H1 (cell line): ENCODE results near the gene PDE9A. TPM values are rescaled to one million over a fixed set of nuclear protein-coding genes. Genes with fewer than 3 reads are reported as not detected.

ENCODE experiments used
- CTCF ChIA-PET: fragments of 300-600 bp; sonication (Branson Sonifier 250); formaldehyde crosslinking; loops from one replicate; lab custom pipeline; 2021; ENCODE audit not compliant: partially characterized antibody; lab: Charles Lee
- POLR2A ChIA-PET: fragments of 300-600 bp; sonication (Branson Sonifier 250); formaldehyde crosslinking; loops from one replicate; lab custom pipeline; 2021; ENCODE audit warnings: inconsistent platforms; ENCODE audit not compliant: partially characterized antibody; lab: Charles Lee
- DNase-seq, 2 experiments: peaks; one replicate each; pipeline versions ENCODE4 v3.0.0 to v3.0.0-alpha.2; 2010 to 2022; ENCODE audit warnings: low spot score in 2 of 2, low read depth in 1 of 2, mixed read lengths in 1 of 2
- FAIRE-seq: peaks from 2 replicates; lab custom pipeline; 2011; peaks lifted over from hg19 to GRCh38; lab: Jason Lieb, UNC
- H2AFZ ChIP-seq: 2 replicates; pipeline ENCODE4 v1.8.1; 2012; ENCODE audit warnings: low read length, inconsistent platforms
- H2AK5ac ChIP-seq: 2 replicates; pipeline ENCODE4 v1.6.1; 2013; ENCODE audit warnings: low read depth, low read length
- H2BK120ac ChIP-seq: replicated peaks from 2 replicates; pipeline ENCODE3; 2013; ENCODE audit warnings: low read depth, low read length, inconsistent platforms
- H2BK12ac ChIP-seq: 2 replicates; pipeline ENCODE4 v1.6.1; 2013; ENCODE audit warnings: low read depth, low read length
- H2BK15ac ChIP-seq: 2 replicates; pipeline ENCODE4 v1.6.1; 2013; ENCODE audit warnings: low read length
- H2BK20ac ChIP-seq: 2 replicates; pipeline ENCODE4 v1.6.1; 2013; ENCODE audit warnings: low read length
- H2BK5ac ChIP-seq: 2 replicates; pipeline ENCODE4 v1.6.1; 2013; ENCODE audit warnings: low read depth, low read length
- H3K14ac ChIP-seq: 2 replicates; pipeline ENCODE4 v1.6.1; 2013; ENCODE audit warnings: inconsistent platforms; ENCODE audit not compliant: insufficient read length
- H3K18ac ChIP-seq: 2 replicates; pipeline ENCODE4 v1.6.1; 2013; ENCODE audit warnings: low read length; ENCODE audit errors: extremely low read depth
- H3K23ac ChIP-seq: 2 replicates; pipeline ENCODE4 v1.6.1; 2013; ENCODE audit warnings: inconsistent platforms; ENCODE audit not compliant: insufficient read length
- H3K23me2 ChIP-seq: 2 replicates; pipeline ENCODE4 v1.6.1; 2013; ENCODE audit warnings: low read depth, low read length
- H3K27ac ChIP-seq: 2 replicates; pipeline ENCODE4 v1.6.1; 2011; ENCODE audit warnings: low read depth, low read length, inconsistent platforms
- H3K27me3 ChIP-seq, 4 experiments: replicated peaks in 1 of 4; 1 replicate in 1 of 4; 2 replicates in 3 of 4; pipeline versions ENCODE4 v1.6.1 to v1.8.1; 2011 to 2013; ENCODE audit warnings: low read length in 3 of 4, mild to moderate bottlenecking in 3 of 4, inconsistent platforms in 2 of 4, mixed read lengths in 2 of 4, moderate library complexity in 1 of 4; ENCODE audit not compliant: control insufficient read depth in 3 of 4, insufficient read depth in 3 of 4; ENCODE audit errors: extremely low read depth in 1 of 4
- H3K36me3 ChIP-seq, 4 experiments: 2 replicates each; pipeline versions ENCODE4 v1.6.1 to v1.8.1; 2011 to 2013; ENCODE audit warnings: mild to moderate bottlenecking in 4 of 4, low read length in 3 of 4, moderate library complexity in 2 of 4, control low read depth in 1 of 4, inconsistent platforms in 1 of 4; ENCODE audit not compliant: insufficient read depth in 4 of 4, control insufficient read depth in 2 of 4
- H3K4ac ChIP-seq: replicated peaks from 2 replicates; pipeline ENCODE3; 2013; ENCODE audit warnings: low read length, low read depth, mixed read lengths, inconsistent platforms; ENCODE audit not compliant: insufficient read length
- H3K4me1 ChIP-seq, 4 experiments: replicated peaks in 1 of 4; 1 replicate in 1 of 4; 2 replicates in 3 of 4; pipeline versions ENCODE4 v1.6.1 to v1.8.1; 2011 to 2013; ENCODE audit warnings: low read length in 3 of 4, inconsistent platforms in 2 of 4, mixed read lengths in 1 of 4; ENCODE audit not compliant: insufficient read depth in 4 of 4, control insufficient read depth in 3 of 4
- H3K4me2 ChIP-seq, 2 experiments: 2 replicates each; pipeline versions ENCODE4 v1.6.1 to v1.8.1; 2011 to 2013; ENCODE audit warnings: low read depth in 2 of 2, low read length in 2 of 2, control low read depth in 1 of 2, inconsistent platforms in 1 of 2, mild to moderate bottlenecking in 1 of 2; ENCODE audit not compliant: insufficient read depth in 1 of 2
- H3K4me3 ChIP-seq, 4 experiments: fragments of 200-600, 300-600 bp in 1 of 4; sonication (generic), shearing (Covaris generic), sonication (Bioruptor Twin) in 1 of 4; 2 replicates each; pipeline versions ENCODE4 v1.5.1 to v1.8.1; 2011 to 2016; ENCODE audit warnings: low read length in 4 of 4, low read depth in 3 of 4, control low read depth in 2 of 4, inconsistent platforms in 2 of 4, mild to moderate bottlenecking in 2 of 4, mixed read lengths in 1 of 4, moderate library complexity in 1 of 4; ENCODE audit not compliant: insufficient read depth in 2 of 4; ENCODE audit errors: extremely low read depth in 1 of 4
- H3K56ac ChIP-seq: replicated peaks from 2 replicates; pipeline ENCODE3; 2013; ENCODE audit warnings: low read depth, mild to moderate bottlenecking, mixed read lengths, low read length, inconsistent platforms; ENCODE audit not compliant: insufficient read length
- H3K79me1 ChIP-seq: 2 replicates; pipeline ENCODE4 v1.6.1; 2013; ENCODE audit warnings: low read depth, low read length, control low read depth
- H3K79me2 ChIP-seq, 2 experiments: 2 replicates each; pipeline versions ENCODE4 v1.6.1 to v1.8.1; 2012 to 2013; ENCODE audit warnings: low read length in 2 of 2, mild to moderate bottlenecking in 2 of 2, inconsistent platforms in 1 of 2; ENCODE audit not compliant: insufficient read depth in 2 of 2, control insufficient read depth in 1 of 2
- H3K9ac ChIP-seq, 4 experiments: replicated peaks in 1 of 4; 1 replicate in 1 of 4; 2 replicates in 3 of 4; pipeline versions ENCODE4 v1.6.1 to v1.8.1; 2011 to 2013; ENCODE audit warnings: low read depth in 3 of 4, low read length in 3 of 4, control low read depth in 2 of 4, mild to moderate bottlenecking in 2 of 4, moderate library complexity in 2 of 4, inconsistent platforms in 1 of 4; ENCODE audit errors: extremely low read depth in 1 of 4
- H3K9me3 ChIP-seq, 2 experiments: 2 replicates each; pipeline versions ENCODE4 v1.6.1 to v1.8.1; 2012 to 2013; ENCODE audit warnings: mild to moderate bottlenecking in 2 of 2, moderate library complexity in 2 of 2, control low read depth in 1 of 2, inconsistent platforms in 1 of 2, low read depth in 1 of 2, low read length in 1 of 2, mixed read lengths in 1 of 2; ENCODE audit not compliant: insufficient read depth in 2 of 2
- H4K20me1 ChIP-seq, 2 experiments: replicated peaks in 1 of 2; 2 replicates each; pipeline versions ENCODE3 to v1.8.1; 2011 to 2013; ENCODE audit warnings: inconsistent platforms in 2 of 2, low read length in 2 of 2, mild to moderate bottlenecking in 1 of 2; ENCODE audit not compliant: insufficient read depth in 2 of 2, control insufficient read depth in 1 of 2
- H4K5ac ChIP-seq: 2 replicates; pipeline ENCODE4 v1.6.1; 2013; ENCODE audit warnings: low read length, low read depth, mixed read lengths, inconsistent platforms; ENCODE audit not compliant: insufficient read length
- H4K8ac ChIP-seq: 2 replicates; pipeline ENCODE4 v1.8.0; 2013; ENCODE audit warnings: mild to moderate bottlenecking, moderate library complexity, low read length, inconsistent platforms; ENCODE audit not compliant: insufficient read depth; ENCODE audit errors: extremely low read depth
- H4K91ac ChIP-seq: replicated peaks from 2 replicates; pipeline ENCODE3; 2013; ENCODE audit warnings: low read length, mixed read lengths, inconsistent platforms; ENCODE audit not compliant: insufficient read length
- BCL11A ChIP-seq, 2 experiments: IDR thresholded peaks; one replicate each; pipeline ENCODE4 v1.6.1; 2011; ENCODE audit warnings: low read depth in 2 of 2, low read length in 2 of 2, mild to moderate bottlenecking in 2 of 2
- GABPA ChIP-seq: IDR thresholded peaks from 2 replicates; pipeline ENCODE4 v1.6.1; 2011; ENCODE audit warnings: mild to moderate bottlenecking, low read length, moderate library complexity, borderline replicate concordance; ENCODE audit not compliant: insufficient read depth
- KDM5A ChIP-seq: fragments of 200-600 bp; IDR thresholded peaks from 2 replicates; pipeline ENCODE4 v1.7.1; 2012; ENCODE audit warnings: mild to moderate bottlenecking, low read length, inconsistent platforms, mixed read lengths
- RAD21 ChIP-seq, 2 experiments: IDR thresholded peaks in 1 of 2; conservative IDR thresholded peaks in 1 of 2; 2 replicates each; pipeline ENCODE4 v1.6.1; 2011; ENCODE audit warnings: low read depth in 2 of 2, low read length in 2 of 2, improper control_type of control experiment in 1 of 2, inconsistent platforms in 1 of 2, mild to moderate bottlenecking in 1 of 2, moderate library complexity in 1 of 2
- RXRA ChIP-seq: IDR thresholded peaks from 2 replicates; pipeline ENCODE4 v1.6.1; 2011; ENCODE audit warnings: low read depth, mild to moderate bottlenecking, low read length, moderate library complexity; ENCODE audit not compliant: insufficient read depth
- SP2 ChIP-seq: IDR thresholded peaks from 2 replicates; pipeline ENCODE4 v1.6.1; 2012; ENCODE audit warnings: mild to moderate bottlenecking, low read length, inconsistent platforms
- TCF12 ChIP-seq: IDR thresholded peaks from 2 replicates; pipeline ENCODE4 v1.6.1; 2011; ENCODE audit warnings: low read depth, mild to moderate bottlenecking, low read length
- WGBS, 2 experiments: shearing (Covaris generic) in 1 of 2; methylation state at CpG; one replicate each; pipeline versions ENCODE4 v1.1.6 to v1.1.7; 2013 to 2015; ENCODE audit warnings: low lambda C conversion rate in 2 of 2, mixed read lengths in 2 of 2, inconsistent platforms in 1 of 2, low coverage in 1 of 2, missing lambda C conversion rate in 1 of 2; ENCODE audit not compliant: insufficient replicate concordance in 2 of 2, insufficient coverage in 1 of 2, insufficient read length in 1 of 2; ENCODE audit errors: extremely low coverage in 1 of 2, missing lambda C conversion rate in 1 of 2; 5-methylcytosine and 5-hydroxymethylcytosine counted together
- polyA plus RNA-seq, 7 experiments: library from polyadenylated mRNA; depleted of rRNA in 3 of 7; stranded (reverse) in 5 of 7; unstranded in 2 of 7; fragments of >200 nt in 5 of 7; fragments of 200-250 nt in 2 of 7; gene quantifications; 1 replicate in 5 of 7; 2 replicates in 1 of 7; 4 replicates in 1 of 7; pipeline versions ENCODE4 v1.2.1 to v1.2.3, GENCODE V29; 2011 to 2013; ENCODE audit warnings: missing spikeins in 2 of 7, mixed read lengths in 2 of 7
- total RNA-seq: library from RNA; stranded (reverse); fragmentation: NEBNext Ultra II Directional; extraction: Animal tissue kit (Norgen Biotek cat#: 25700); gene quantifications from 2 replicates; pipeline ENCODE4 v1.2.1, GENCODE V29; 2021

The PDE9A gene
- total and polyA plus RNA-seq, 2 of the 8 experiments (the other 6 are each of a cell fraction or from before 2014, with no cell fraction given), result 39.2 to 45.9 TPM

DNA sequence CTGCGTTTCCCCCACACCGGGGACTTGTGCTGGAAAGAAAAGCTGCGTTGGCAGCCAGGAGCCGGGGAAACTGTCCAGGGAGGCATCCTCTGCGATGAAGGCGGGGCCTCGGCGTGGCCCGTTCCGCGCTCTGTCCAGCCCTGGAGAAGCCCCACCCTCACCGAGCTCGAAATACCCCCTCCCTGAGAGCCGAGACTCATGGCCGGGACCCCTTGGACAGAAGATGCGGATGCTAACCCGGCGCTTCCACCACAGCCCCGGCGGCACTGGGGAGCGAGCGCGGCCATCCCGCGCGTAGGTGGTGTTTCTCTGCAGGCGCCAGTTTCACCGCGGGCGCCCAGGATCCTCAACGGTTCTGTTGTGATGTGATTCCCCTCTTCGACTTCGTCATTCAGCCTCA lies 31.6 kb downstream of the PDE9A start:
- Histone ChIP-seq H3K23ac (no peak overlapping the region), H3K27me3 (no peaks in the 10 kb centered on the region), H2BK20ac (no peak overlapping the region), H3K4me3 (no peak overlapping the region), H4K5ac (no peak overlapping the region), H2BK12ac (no peak overlapping the region), H2AFZ (no peak overlapping the region), H3K14ac (no peak overlapping the region), H3K4ac (no peak overlapping the region), H3K9me3 (no peaks in the 10 kb centered on the region), H3K79me2 (no peaks in the 10 kb centered on the region), H2BK5ac (no peak overlapping the region), H3K4me2 (no peak overlapping the region), H4K8ac (no peak overlapping the region), H3K56ac (no peak overlapping the region), H3K36me3 (peaks cover 3 to 21% (median 11%) of the 10 kb centered on the region in 4 experiments; a peak in 7 of 8 replicates), H4K20me1 (peaks cover 4 to 11% of the 10 kb centered on the region in 2 experiments), H3K79me1 (peaks cover 2% of the 10 kb centered on the region; the same call in 1 of the 2 replicates), H3K18ac (no peak overlapping the region), H2AK5ac (no peak overlapping the region), H2BK120ac (no peak overlapping the region), H3K27ac (no peak overlapping the region), H4K91ac (no peak overlapping the region), H3K23me2 (no peaks in the 10 kb centered on the region), H3K9ac (no peak overlapping the region), H2BK15ac (no peak overlapping the region), H3K4me1 (no peaks in the 10 kb centered on the region; a peak in 1 of 7 replicates)
- ChIA-PET POLR2A (interaction anchor here (0.6 kb wide), 1 partner anchor 275 kb away, joined by 3 read pairs; no protein-coding TSS in a partner anchor), CTCF (interaction anchor here (0.7 to 1.2 kb wide), 2 partner anchors 9 to 144 kb away, joined by 3 read pairs; no protein-coding TSS in a partner anchor)
- TF ChIP-seq GABPA (no peak), SP2 (no peak), KDM5A (no peak), RAD21 (IDR thresholded peaks at IDR 0.05 in 1 of 2, conservative IDR thresholded peaks at IDR 0.05 in 1 of 2; ENCODE audit: low read depth in 2 of 2, low read length in 2 of 2) (no peak), TCF12 (no peak), RXRA (no peak), BCL11A (IDR thresholded peaks at IDR 0.05; ENCODE audit: low read depth in 2 of 2, low read length in 2 of 2) (no peak)
- 95% methylated on average over 32 of the region's 33 CpGs; no CpG with 5 or more reads in 1 of the 2 experiments for WGBS, 2 experiments
- FAIRE-seq (no peak), DNase-seq (no peak)
